Calu3 (cell line): ENCODE data around the gene CALD1. TPM values are rescaled to one million over a fixed set of nuclear protein-coding genes. Genes with fewer than 3 reads are reported as not detected.

ENCODE experiments used
- BruUV-seq: library from RNA; stranded (reverse); fragments of 400-500 nt; replicated peaks from 2 replicates; lab custom pipeline; 2021; lab: Mats Ljungman, UMichigan
- CTCF ChIA-PET: fragments of 300-600 bp; sonication (Branson Sonifier 250); formaldehyde crosslinking; loops from one replicate; lab custom pipeline; 2022; ENCODE audit warnings: antibody characterized with exemption; lab: Charles Lee
- DNase-seq: peaks from one replicate; pipeline ENCODE4 v3.0.0; 2022
- H3K27ac Mint-ChIP-seq: one replicate; pipeline ENCODE4 v1.8.0; 2022; ENCODE audit warnings: mixed read lengths; ENCODE audit not compliant: unreplicated experiment
- H3K27me3 Mint-ChIP-seq: one replicate; pipeline ENCODE4 v1.8.0; 2022; ENCODE audit warnings: mixed read lengths; ENCODE audit not compliant: unreplicated experiment
- H3K36me3 Mint-ChIP-seq: one replicate; pipeline ENCODE4 v1.8.0; 2022; ENCODE audit warnings: mild to moderate bottlenecking, moderate library complexity, mixed read lengths; ENCODE audit not compliant: insufficient read depth, unreplicated experiment
- H3K4me1 Mint-ChIP-seq: one replicate; pipeline ENCODE4 v1.8.0; 2022; ENCODE audit warnings: mild to moderate bottlenecking, low read depth, mixed read lengths; ENCODE audit not compliant: unreplicated experiment
- H3K4me3 Mint-ChIP-seq: one replicate; pipeline ENCODE4 v1.8.0; 2022; ENCODE audit warnings: mild to moderate bottlenecking, low read depth, moderate library complexity, mixed read lengths; ENCODE audit not compliant: unreplicated experiment
- H3K9me3 Mint-ChIP-seq: one replicate; pipeline ENCODE4 v1.8.0; 2022; ENCODE audit warnings: low read depth, mixed read lengths; ENCODE audit not compliant: unreplicated experiment
- intact Hi-C: fragments of 100-400 bp; cut with micrococcal nuclease; formaldehyde crosslinking; loops from one replicate; pipeline ENCODE4 v1.10.0; 2022; ENCODE audit not compliant: unreplicated experiment
- total RNA-seq: library from RNA; stranded (reverse); gene quantifications from 2 replicates; pipeline ENCODE4 v1.2.3, GENCODE V29; 2022
- TF ChIP-seq, protein P1 (sequence below): fragments of 200-600 bp; IDR thresholded peaks from one replicate; pipeline ENCODE4 v1.8.0; 2022; ENCODE audit warnings: antibody characterized with exemption; ENCODE audit not compliant: unreplicated experiment

Gene CALD1
- total RNA-seq, 1 experiment from 2014 or later: 9.3 TPM

DNA sequence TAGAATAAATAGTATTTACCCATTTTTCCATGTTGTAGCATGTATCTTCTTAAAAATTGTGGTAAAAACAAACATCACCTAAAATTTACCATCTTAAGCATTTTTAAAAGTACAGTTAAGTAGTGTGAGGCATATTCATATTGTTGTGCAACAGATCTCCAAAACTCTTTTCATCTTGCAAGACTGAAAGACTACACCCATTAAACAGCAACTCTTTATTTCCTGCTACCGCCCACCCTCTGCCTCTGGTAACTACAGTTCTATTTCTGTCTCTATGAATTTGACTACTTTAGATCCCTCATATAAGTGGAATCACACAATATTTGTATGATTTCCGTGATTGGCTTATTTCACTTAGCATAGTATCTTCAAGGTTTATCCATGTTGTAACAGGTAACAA, 166.8 kb downstream of the CALD1 start:
- H3K36me3 Mint-ChIP-seq: no peaks in the 10 kb centered on the region
- no peaks in the 10 kb centered on the region for H3K27me3 Mint-ChIP-seq
- CTCF ChIA-PET: no interaction called here
- TF ChIP-seq, protein P1, sequence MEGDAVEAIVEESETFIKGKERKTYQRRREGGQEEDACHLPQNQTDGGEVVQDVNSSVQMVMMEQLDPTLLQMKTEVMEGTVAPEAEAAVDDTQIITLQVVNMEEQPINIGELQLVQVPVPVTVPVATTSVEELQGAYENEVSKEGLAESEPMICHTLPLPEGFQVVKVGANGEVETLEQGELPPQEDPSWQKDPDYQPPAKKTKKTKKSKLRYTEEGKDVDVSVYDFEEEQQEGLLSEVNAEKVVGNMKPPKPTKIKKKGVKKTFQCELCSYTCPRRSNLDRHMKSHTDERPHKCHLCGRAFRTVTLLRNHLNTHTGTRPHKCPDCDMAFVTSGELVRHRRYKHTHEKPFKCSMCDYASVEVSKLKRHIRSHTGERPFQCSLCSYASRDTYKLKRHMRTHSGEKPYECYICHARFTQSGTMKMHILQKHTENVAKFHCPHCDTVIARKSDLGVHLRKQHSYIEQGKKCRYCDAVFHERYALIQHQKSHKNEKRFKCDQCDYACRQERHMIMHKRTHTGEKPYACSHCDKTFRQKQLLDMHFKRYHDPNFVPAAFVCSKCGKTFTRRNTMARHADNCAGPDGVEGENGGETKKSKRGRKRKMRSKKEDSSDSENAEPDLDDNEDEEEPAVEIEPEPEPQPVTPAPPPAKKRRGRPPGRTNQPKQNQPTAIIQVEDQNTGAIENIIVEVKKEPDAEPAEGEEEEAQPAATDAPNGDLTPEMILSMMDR: no peak
- no peak overlapping the region for H3K27ac Mint-ChIP-seq
- BruUV-seq: no TSS peak
- H3K4me3 Mint-ChIP-seq: no peak overlapping the region
- no peaks in the 10 kb centered on the region for H3K9me3 Mint-ChIP-seq
- peaks cover 16% of the 10 kb centered on the region for H3K4me1 Mint-ChIP-seq
- DNase-seq: no peak
- intact Hi-C loops: loop anchor here (10.0 kb wide), 1 partner anchor 511 kb away; no protein-coding TSS in a partner anchor

DNA sequence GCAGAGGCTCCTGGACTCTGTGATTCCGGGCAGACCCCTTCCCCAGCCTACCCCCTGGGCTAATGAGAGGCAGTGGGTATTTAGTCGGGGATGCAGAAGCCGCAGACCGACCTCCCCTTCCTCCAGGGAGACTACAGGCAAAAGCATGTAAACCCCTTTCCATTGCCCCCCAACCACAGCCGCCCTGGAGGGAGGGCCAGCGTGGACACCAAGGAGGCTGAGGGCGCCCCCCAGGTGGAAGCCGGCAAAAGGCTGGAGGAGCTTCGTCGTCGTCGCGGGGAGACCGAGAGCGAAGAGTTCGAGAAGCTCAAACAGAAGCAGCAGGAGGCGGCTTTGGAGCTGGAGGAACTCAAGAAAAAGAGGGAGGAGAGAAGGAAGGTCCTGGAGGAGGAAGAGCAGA, 167.9 kb downstream of the CALD1 start:
- TF ChIP-seq, protein P1: no peak
- no TSS peak for BruUV-seq
- Mint-ChIP-seq H3K4me1 (peaks cover 8% of the 10 kb centered on the region), H3K27ac (no peak overlapping the region), H3K9me3 (no peaks in the 10 kb centered on the region), H3K27me3 (no peaks in the 10 kb centered on the region), H3K36me3 (no peaks in the 10 kb centered on the region), H3K4me3 (no peak overlapping the region)
- intact Hi-C loops: loop anchor here (10.0 kb wide), 1 partner anchor 513 kb away; no protein-coding TSS in a partner anchor
- CTCF ChIA-PET: no interaction called here
- DNase-seq: no peak

DNA sequence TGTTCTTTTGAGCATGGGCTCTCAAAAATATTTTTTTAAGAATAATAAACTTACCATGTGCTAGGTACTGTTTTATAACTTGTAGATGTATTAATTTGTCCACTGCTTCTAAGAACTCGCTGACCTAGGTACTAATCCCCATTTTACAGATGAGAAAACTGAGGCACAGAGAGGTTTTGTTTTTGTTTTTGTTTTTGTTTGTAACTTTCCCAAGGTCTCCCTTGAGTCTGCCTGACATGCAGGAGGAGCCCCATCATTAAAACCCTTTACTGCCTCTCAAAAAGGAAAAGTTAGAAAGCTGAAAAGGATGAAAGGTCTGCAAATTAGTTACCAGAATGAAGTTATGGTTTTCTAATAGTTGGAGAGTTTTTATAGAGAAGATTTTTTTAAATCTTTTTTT, 168.4 kb downstream of the CALD1 start:
- BruUV-seq: no TSS peak
- intact Hi-C loops: loop anchor here (10.0 kb wide), 1 partner anchor 513 kb away; no protein-coding TSS in a partner anchor
- Mint-ChIP-seq H3K36me3 (no peaks in the 10 kb centered on the region), H3K4me1 (peaks cover 3% of the 10 kb centered on the region), H3K4me3 (no peak overlapping the region), H3K27ac (no peak overlapping the region), H3K9me3 (no peaks in the 10 kb centered on the region), H3K27me3 (no peaks in the 10 kb centered on the region)
- CTCF ChIA-PET: no interaction called here
- no peak for DNase-seq
- TF ChIP-seq, protein P1: no peak

DNA sequence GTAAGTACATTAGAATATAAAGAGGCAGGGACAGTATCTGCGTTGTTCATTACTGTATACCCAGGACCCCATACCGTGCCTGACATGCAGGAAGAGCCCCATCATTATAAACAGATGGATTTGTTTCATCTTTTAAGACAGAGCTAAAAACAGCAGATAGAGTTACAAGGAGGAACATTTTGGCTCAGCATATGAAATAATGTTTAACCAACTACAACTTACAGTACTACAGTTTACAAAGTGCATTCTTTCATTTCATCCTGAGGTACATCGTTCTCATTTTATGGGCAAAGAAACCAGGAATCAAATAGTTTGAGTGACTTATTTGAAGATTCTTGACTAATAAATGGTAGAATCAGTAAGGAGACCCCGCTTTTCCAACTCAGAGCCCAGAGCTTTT, 168.8 kb downstream of the CALD1 start:
- H3K4me3 Mint-ChIP-seq: no peak overlapping the region
- H3K4me1 Mint-ChIP-seq: no peaks in the 10 kb centered on the region
- intact Hi-C loops: loop anchor here (10.0 kb wide), 1 partner anchor 513 kb away; no protein-coding TSS in a partner anchor
- CTCF ChIA-PET: no interaction called here
- TF ChIP-seq, protein P1: no peak
- H3K36me3 Mint-ChIP-seq: no peaks in the 10 kb centered on the region
- no peak for DNase-seq
- H3K27me3 Mint-ChIP-seq: no peaks in the 10 kb centered on the region
- no peaks in the 10 kb centered on the region for H3K9me3 Mint-ChIP-seq
- no peak overlapping the region for H3K27ac Mint-ChIP-seq
- BruUV-seq: no TSS peak
